Neural crest cell (in vitro differentiated cells): ENCODE data around the gene TLR9. TPM values are rescaled to one million over a fixed set of nuclear protein-coding genes. Genes with fewer than 3 reads are reported as not detected.

ENCODE experiments used
- DNase-seq: peaks from one replicate; pipeline ENCODE4 v3.0.0; 2021; ENCODE audit warnings: low read depth, mixed read lengths, low spot score
- H3K27ac Mint-ChIP-seq: one replicate; pipeline ENCODE4 v1.8.0; 2021; ENCODE audit warnings: mild to moderate bottlenecking, mixed read lengths; ENCODE audit not compliant: unreplicated experiment
- H3K27me3 Mint-ChIP-seq: 2 replicates; pipeline ENCODE4 v1.8.0; 2021; ENCODE audit warnings: low read depth, mild to moderate bottlenecking, mixed read lengths
- H3K36me3 Mint-ChIP-seq: 2 replicates; pipeline ENCODE4 v1.8.0; 2021; ENCODE audit warnings: low read depth, mild to moderate bottlenecking, mixed read lengths
- H3K4me1 Mint-ChIP-seq: 2 replicates; pipeline ENCODE4 v1.8.0; 2021; ENCODE audit warnings: mixed read lengths
- H3K4me3 Mint-ChIP-seq: one replicate; pipeline ENCODE4 v1.8.0; 2021; ENCODE audit warnings: mild to moderate bottlenecking, mixed read lengths
- H3K9me3 Mint-ChIP-seq: 2 replicates; pipeline ENCODE4 v1.8.0; 2021; ENCODE audit warnings: mixed read lengths
- microRNA-seq: library from miRNA; unstranded; fragments of <30 nt; microRNA quantifications from one replicate; pipeline ENCODE4, GENCODE V29; 2020
- total RNA-seq: library from RNA; stranded (reverse); gene quantifications from 2 replicates; pipeline ENCODE4 v1.2.1, GENCODE V29; 2021
- TF ChIP-seq, protein P1 (sequence below): fragments of 200-600 bp; sonication (generic); conservative IDR thresholded peaks from 2 replicates; pipeline ENCODE4 v1.5.0; 2021; ENCODE audit warnings: antibody characterized with exemption, mild to moderate bottlenecking

TLR9 gene
- total RNA-seq, 1 donor from 2014 or later: not detected

DNA sequence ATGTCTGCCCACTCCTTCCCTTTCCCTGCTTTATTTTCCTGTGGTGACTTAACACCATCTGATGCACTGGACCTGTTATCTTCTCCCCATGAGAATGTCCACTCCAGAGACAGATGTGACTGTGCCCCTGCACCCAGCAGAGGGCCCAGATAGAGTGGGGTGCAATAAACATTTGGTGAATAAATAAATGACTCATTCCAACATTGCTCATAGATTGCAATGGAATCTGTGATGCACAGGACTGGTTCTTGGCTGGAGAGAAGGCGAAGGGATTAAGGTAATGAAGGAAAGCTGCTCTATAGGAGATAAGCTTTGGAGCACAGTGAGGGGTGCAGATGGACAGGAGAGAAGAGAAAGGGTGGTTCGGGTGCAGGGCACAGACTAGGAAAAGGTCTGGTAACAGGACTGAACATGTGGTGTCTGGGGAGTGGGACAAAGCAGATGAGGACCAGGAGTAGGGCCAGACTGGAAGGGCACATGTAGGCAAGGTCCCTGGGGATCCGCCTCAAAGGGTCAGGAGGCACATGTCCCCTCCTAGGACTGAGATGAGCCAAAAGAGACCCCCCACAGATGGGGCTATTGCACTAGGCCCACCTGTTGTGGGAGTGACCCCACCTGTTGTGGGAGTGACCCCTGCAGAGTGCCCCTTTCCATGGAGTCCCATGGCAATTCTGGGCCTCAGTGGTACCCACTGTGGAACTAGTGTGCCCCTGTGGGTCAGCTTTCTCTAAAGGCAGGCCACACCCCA is 53.8 kb downstream of the TLR9 start:
- Mint-ChIP-seq H3K27ac (no peak overlapping the region), H3K9me3 (no peaks in the 10 kb centered on the region), H3K4me1 (peaks cover 8% of the 10 kb centered on the region), H3K36me3 (no peaks in the 10 kb centered on the region), H3K27me3 (no peaks in the 10 kb centered on the region), H3K4me3 (no peak overlapping the region)
- TF ChIP-seq, protein P1, sequence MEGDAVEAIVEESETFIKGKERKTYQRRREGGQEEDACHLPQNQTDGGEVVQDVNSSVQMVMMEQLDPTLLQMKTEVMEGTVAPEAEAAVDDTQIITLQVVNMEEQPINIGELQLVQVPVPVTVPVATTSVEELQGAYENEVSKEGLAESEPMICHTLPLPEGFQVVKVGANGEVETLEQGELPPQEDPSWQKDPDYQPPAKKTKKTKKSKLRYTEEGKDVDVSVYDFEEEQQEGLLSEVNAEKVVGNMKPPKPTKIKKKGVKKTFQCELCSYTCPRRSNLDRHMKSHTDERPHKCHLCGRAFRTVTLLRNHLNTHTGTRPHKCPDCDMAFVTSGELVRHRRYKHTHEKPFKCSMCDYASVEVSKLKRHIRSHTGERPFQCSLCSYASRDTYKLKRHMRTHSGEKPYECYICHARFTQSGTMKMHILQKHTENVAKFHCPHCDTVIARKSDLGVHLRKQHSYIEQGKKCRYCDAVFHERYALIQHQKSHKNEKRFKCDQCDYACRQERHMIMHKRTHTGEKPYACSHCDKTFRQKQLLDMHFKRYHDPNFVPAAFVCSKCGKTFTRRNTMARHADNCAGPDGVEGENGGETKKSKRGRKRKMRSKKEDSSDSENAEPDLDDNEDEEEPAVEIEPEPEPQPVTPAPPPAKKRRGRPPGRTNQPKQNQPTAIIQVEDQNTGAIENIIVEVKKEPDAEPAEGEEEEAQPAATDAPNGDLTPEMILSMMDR: no peak
- DNase-seq: no peak

Small RNA genes within 50 kb of the gene (microRNA-seq; reads per million reads assigned to microRNA genes)
- 1,058 reads per million, percentile 82 among the genes with 10 or more reads in this experiment for gene MIRLET7G

Other genes starting within 250 kb of the TLR9 start
- 29.9 and 32.5 TPM in 2 replicates for gene ACY1, start 242.1 kb downstream of the TLR9 start, total RNA-seq
- gene RPL29, start 229.8 kb downstream of the TLR9 start, total RNA-seq: 1,471 and 1,533 TPM in 2 replicates
- 24.2 and 24.3 TPM in 2 replicates for gene DUSP7, start 169.1 kb downstream of the TLR9 start, total RNA-seq
- gene POC1A, start 71.2 kb downstream of the TLR9 start, total RNA-seq: 27.7 and 30.1 TPM in 2 replicates
- gene ALAS1, start 27.5 kb downstream of the TLR9 start, total RNA-seq: 47.8 and 53.0 TPM in 2 replicates
- 30.7 and 31.7 TPM in 2 replicates for gene TWF2, start 13.5 kb upstream of the TLR9 start, total RNA-seq
- 4.3 and 4.4 TPM in 2 replicates for gene PPM1M, start 20.1 kb upstream of the TLR9 start, total RNA-seq
- 114 and 119 TPM in 2 replicates for gene WDR82, start 53.0 kb upstream of the TLR9 start, total RNA-seq
- 6.1 and 9.7 TPM in 2 replicates for gene GLYCTK, start 62.2 kb upstream of the TLR9 start, total RNA-seq
- 2.4 and 3.2 TPM in 2 replicates for gene DNAH1, start 90.7 kb upstream of the TLR9 start, total RNA-seq
- 123 and 125 TPM in 2 replicates for gene BAP1, start 184.4 kb upstream of the TLR9 start, total RNA-seq
- 8.5 and 9.9 TPM in 2 replicates for gene PHF7, start 185.0 kb upstream of the TLR9 start, total RNA-seq
- gene SEMA3G, start 219.5 kb upstream of the TLR9 start, total RNA-seq: 4.1 and 5.2 TPM in 2 replicates
- gene TNNC1, start 228.4 kb upstream of the TLR9 start, total RNA-seq: 0.45 TPM in 1 of 2 replicates, not detected in the other
- gene NISCH, start 230.0 kb upstream of the TLR9 start, total RNA-seq: 161 and 166 TPM in 2 replicates